Ureter (tissue), 1 donor: Measurements from ENCODE around the gene SLCO2A1. TPM values are rescaled to one million over a fixed set of nuclear protein-coding genes. Genes with fewer than 3 reads are reported as not detected.

Experiments used
- DNase-seq: peaks from one replicate; pipeline ENCODE4 v3.0.0-alpha.2; 2020; ENCODE audit warnings: low spot score
- total RNA-seq: library from RNA; stranded (reverse); gene quantifications from one replicate; pipeline ENCODE4 v1.2.4, GENCODE V29; 2023
- donor health status: DM: yes; HTN: yes; CAD: no.

Gene SLCO2A1
- total RNA-seq, 1 donor from 2014 or later: 89.1 TPM

DNA sequence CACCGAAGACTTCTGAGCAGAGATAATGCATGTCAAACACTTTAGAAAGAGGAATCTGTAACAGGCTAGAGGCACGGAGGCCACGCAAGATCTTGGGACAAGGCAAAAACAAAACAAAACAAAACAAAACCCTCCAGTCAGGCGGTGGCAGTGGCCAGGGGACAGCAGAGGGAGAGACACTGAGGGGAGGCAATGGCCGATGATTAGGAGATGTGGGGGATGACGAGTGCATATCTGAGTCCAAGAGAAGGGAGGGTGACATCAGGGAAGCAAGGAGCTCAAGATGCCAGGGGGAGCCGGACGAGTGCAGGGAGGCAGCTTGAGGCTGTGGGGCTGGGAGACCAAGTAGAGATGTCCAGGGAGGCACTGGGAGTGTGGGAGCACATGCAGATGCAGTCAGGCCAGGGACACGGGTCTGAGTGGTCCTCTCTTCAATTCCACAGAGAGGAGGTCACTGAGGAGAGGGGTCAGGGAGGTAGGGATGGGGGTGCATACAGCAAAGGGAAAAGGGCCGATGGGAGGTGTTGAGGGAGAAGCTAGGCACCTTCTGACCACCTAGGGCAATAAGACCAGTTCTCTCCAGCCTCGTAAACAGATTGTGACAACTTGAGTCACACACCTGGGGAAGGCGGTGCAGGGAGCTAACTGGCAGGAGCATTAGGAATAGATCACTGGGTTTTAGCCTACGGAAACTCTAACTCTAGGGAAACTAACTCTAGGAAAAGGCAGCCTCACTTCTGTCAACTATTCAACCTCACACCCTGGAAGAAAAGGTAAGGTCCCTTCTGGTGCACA, 29.6 kb downstream of the SLCO2A1 start:
- no peak for DNase-seq

DNA sequence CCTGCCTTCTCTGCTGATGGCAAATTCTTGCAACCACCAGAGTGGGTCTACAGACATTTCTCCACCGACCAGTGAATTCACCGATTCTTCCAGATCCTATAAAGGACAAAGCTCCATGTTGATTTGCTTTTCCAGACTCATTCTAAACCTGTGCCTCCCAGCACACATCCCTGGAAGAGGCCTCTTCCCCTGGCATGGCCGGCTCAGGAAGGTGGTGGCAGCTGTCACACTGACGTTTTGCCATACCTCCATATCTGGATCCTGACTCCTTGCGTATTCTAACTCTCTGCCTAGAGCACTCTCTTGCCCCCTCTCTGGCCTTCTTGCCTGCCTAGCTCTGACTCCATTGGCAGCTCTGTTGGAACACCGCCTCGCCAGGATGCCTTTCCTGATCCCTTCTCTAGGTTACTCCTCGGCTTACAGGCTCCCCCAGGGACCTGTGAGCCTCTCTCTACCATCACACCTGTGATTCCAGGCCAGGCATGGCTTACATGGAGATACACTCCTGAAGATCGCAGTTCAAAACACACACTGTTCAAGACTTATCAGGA, 31.0 kb downstream of the SLCO2A1 start:
- DNase-seq: no peak

DNA sequence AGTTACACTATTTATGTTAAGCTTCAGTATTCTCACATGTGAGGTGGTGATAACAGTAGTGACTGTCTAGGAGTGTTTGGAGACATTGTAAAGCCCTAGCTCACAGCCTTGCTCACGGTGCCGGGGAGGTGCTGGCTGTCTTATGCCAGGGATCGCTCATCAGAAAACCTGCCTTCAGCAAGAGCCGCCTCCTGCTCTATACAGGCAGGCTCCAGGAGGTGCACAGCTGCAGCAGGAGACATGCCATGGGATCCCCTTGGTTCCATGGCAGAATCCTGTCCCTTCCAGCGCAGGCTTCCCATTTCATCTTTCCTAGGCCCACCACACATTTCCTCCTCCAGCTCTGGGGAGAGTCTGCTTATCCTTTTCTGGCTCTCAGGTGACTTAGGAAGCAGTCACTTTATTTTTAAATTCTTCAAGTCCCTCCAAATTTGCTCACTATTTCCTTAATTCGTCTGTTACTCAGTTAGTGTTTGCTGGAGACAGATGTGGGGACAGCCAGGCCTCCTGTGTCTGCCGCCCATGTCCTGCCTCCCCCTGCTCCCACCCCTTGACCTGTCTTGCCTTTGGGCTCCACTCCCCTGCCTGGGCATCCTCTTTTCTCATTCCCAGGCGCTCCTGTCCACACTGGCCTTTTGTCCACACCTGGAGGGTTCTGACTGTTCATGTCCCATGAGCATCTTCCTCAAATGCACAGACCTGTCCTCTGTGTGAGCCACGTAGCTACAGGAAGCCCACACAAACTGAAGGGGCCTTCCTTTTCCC, 31.7 kb downstream of the SLCO2A1 start:
- DNase-seq: no peak

DNA sequence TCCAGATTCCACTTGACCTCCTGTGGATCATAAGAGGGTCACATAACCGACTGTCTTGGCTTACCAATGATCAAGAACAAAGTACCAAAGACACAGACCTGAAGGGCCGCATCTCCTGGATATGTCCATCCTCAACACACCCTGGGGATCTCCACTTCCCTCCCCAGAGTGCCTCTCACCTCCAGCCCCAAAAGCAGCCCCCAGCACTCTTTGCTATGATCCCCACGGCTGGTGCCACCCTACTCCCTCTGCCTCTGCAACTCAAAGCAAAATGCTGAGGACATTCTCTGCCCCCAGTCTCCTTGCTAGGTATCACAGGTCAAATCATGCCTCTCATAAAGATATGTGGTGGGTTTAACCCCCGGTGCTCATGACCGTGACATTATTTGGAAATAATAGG, 32.7 kb downstream of the SLCO2A1 start:
- no peak for DNase-seq

DNA sequence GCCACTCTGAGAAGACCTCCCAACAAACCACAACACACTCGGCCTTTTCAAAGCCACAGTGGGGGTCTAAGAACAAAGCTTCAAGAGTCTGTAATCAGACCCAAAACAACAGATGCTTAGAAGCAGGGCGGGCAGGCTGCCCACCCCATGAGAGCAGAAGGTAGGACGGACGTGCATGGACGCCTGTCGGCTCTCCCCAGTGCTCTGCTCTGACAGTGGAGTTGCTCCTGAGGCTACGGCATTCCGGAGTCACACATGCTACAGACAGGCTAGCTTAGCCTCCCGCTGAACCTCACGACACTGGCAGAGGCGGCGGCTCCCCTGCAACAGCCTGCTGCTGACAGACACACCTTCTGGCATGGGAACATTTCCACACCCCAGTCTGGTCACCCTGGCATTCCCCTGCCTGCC, 33.5 kb downstream of the SLCO2A1 start:
- DNase-seq: no peak

DNA sequence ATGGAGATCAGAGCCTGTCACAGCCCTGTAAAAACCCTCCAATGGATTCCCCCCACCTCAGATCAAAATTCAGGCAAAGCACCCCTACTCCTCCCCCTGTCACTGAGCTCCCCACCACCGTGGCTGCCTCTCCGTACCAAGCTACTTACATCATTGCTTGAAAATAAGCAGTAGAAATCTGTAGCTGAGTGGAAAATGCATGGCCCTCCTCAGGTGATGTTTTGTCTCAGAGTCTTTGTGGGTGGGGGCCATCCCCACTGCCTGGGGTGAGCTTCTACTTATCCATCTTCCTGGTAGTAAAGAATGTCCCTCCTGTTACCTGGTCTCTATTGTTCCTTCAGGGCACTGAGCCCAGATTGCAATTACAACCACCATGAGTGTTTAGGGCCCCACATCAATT, 34.5 kb downstream of the SLCO2A1 start:
- DNase-seq: no peak

DNA sequence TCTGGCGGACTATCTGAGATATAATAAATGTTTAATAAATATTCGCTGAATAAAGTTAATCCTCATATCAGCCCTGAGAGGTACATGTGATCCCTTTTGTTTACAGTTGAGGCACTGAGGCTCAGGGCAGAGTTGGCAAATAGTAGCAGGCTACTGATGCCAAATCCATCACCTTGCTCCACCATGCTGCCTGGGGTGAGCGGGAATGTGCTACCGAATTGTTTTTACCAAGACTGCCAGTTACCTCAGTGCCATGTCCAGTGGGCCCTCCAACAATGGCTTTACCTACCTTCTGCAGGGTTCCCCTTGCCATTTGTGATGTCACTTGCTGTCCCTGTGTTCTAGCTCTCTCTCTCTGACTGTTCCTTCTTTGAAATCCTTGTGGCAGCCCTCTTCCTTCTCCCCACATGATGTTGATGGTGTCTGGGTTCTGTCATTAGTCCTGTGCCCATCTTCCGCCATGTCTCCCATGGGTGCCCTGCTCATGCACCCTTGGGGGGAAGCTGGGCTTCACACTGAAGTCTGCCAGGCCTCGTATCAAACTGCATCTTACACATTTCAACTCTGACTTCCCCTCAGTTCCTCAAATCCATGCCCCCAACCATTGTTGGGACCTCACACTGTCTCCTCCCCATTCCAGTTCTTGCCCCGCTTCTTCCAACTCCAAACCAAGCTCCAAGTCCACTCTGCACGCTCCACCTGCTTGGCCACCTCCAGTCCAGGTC, 35.4 kb downstream of the SLCO2A1 start:
- no peak for DNase-seq

DNA sequence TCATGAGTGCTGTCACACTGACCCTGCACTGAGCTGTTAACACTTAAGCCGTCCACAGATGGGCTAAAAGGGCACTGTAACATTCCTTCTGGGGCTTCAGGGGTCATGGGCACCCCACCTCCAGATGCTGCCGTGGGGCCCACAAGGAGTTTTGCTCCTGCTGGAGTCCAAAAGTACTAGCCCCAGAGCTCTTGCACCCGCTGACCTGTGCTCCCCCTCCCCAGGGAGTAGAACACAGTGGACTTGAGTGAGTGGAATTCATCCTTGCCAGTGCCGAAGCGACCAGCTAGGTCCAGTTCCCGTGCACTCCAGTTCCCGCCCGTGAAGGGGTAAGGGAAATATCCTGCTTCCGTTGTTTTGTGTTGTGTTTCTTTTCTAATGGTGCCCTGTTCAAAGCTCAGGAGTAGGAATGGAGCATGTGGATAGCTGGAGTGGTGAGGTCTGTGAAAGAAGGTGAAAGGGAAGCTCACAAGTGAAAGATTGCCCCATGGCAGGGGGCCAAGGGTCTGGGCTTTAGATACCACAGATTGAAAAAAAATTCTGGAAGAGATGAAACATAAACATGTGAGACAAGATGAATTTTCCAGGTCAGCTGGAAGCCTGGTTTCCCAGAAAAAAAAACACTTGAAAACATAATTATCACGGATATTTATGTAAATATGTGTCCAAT, 36.6 kb downstream of the SLCO2A1 start:
- no peak for DNase-seq

DNA sequence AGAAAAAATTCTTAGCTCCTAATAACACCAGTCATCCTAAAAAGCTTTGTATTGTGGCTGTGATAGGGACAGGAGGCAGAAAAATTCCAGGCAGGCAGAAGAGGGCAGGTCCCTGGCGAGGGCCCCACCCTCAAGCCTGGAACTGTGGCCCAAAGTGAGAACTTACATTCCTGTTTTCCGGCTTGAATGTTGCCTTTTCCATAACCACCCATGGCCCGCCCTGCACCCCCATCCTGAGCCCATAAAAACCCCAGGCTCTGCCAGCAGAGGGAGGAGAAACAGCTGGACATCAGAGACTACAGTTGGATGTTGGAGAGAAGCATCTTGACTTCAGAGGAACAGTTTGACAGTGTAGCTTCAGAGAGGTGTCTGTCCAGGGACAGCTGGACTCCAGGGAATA, 37.3 kb downstream of the SLCO2A1 start:
- DNase-seq: no peak

DNA sequence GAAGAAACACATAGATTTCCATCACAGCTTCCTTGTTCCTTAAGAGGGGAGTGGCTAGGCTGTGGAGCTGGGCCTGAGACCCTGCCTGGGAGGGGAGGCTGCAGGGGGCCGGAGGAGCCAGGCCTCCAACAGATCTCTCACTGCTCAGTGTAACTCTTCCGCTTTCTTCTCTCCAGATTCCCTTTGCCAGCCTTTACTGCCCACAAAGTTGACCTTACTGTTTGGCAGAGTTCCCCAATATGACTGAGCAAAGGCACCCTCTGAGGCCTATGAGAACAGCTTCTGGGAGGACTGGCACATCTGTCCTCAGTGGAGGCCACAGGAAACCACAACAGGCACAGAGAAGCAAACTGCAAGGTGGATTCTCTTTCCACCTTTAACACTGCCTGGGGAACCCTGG, 38.1 kb downstream of the SLCO2A1 start:
- DNase-seq: no peak

DNA sequence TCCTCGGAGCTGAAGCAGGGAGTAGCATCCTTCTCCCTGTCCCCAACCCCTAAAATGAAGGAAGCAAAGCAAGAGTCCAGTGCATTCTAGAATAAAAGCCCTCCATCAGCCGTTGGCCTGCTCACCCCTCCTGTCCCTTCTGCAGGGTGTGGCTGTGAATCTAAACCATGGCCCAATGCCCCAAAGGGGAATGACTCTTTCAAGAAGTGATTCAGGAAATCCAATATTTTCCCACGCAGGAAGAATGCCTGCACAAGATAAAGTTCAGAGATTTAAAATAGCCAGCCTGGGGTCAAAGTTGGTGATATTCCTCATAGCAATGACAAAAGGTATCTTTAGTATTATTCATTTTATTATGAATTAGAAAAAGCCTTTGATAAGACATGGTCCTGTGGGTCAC, 38.5 kb downstream of the SLCO2A1 start:
- no peak for DNase-seq

DNA sequence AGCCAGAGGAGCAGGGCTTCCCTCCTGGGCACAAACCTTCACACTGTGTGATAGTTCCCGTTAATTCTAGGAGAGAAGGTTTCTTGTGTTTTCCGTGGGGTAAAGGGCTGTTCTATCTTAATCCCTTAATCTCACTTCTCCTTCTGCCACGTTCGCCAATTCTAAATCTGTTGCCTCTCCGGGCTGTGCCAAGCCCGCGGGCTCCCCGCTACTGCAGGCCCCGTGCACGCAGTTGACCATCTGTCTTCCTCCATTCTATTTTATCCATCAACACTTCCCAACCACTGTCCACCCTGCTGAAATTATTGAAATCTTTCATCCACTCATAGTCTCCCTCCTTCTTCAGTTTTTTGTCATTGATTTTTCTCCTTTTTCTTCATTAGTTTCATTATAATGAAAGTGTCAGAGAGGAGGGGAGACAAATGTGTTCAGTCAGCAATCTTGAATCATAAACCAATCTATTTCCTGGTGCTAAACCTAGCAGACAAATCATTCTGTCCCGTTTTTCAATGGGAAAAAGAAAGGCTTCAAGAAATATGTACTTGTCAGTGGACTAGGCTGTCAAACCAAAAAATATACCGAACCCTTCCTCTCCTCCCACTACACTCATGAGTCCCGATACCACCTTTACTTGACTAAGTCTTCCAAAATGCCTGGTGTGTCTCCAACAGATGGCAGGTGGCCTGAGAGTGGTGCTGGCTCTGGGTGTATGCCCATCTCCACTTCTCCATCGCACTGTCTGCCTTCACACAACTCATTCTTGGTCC, 39.6 kb downstream of the SLCO2A1 start:
- no peak for DNase-seq

DNA sequence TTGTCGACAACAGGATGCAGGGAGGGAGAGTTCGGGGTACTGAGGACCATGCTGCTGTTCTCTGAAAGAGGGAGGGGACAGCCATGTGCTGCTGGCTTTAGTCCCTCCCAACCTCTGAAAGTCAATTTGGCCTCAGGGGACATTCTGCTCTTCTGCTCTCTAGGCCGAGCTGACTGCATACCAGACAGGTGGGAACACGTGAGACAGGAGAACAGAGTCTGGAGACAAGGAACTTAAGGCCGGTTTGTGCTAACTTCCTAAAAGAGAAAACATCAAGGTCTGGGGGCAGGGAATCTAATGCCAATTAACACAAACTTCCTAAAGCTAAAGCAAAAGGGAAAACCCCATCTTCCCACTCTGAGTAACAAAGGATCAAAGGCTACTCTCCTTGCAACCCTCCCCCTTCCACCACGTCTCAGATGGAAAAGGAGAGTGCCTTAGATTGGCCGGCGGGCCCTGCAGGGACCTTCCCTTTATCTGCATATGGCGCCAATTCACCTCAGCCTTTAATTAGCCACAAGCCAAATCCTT, 41.0 kb downstream of the SLCO2A1 start:
- DNase-seq: no peak

DNA sequence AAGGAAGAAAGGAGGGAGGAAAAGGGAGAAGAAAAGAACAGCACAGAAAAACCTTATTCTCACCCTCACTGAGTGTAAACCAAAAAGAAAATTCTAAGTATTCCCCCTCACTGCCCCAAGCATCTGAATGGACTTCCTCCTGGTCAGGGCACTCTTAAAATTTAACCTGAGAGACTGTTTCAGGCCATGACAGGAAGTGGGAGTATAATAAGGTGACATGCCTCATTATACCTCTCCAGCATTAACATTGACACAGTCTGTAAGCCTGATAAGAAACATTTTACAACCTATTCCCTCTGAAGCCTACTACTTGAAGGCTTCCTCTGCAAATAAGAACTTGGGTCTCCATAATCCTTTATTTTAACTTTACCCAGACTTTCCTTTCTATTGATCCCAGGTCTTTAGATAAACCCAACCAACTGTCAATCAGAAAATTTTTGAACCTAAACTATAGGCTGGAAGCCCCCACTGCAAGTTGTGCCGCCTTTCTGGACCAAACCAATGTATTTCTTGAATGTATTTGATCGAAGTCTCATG, 41.7 kb downstream of the SLCO2A1 start:
- DNase-seq: no peak

DNA sequence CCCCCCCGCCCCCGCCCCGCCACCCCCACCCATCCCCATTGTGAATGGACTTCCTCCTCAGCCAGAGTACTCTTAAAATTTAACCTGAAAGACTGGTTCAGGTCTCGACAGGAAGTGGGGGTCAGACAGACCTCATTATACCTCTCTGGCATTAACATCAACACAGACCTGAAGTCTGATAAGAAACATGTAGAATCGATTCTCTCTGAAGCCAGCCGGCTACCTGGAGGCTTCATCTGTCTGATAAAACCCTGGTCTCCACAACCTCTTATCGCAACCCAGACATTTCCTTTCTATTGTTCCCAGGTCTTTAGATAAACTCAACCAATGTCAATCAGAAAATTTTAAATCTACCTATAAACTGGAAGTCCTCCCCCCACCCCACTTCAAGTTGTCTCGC, 42.6 kb downstream of the SLCO2A1 start:
- DNase-seq: no peak

DNA sequence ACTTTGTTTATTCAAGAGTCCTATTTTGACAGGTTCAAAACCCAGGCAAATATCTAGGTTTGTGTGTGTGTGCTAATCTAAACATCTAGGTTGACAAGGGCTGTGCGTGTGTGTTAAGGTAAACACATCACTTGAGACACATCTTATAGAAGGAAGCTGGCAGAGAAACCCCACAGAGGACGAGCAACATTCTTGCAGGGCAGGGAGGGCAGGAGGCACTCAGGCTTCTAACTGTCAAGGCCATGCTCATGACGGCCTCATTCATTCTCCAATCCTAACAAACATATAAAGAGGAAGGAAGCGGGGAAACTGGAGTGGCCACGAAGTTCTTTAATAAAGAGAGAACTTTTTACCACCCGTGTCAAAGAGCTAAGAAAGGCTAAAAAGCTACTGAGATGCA, 43.4 kb downstream of the SLCO2A1 start:
- DNase-seq: no peak

DNA sequence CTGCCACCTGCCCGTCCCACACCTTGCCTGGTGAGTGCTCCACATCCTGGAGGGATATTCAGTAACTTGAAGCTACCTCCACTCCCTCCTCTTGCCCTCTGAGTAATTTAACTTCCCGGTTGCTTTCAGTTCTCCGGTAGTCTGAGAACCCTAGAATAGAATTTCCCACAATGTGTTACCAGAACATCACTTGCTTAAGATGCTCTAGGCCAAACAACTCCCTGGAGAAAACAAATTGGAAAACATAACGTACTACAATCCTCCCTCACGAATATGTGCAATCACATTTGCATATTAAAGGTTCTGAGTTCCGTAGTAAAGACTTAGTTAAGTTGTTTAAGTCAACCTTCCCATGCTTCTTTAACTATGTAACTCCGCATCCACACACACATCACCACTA, 44.8 kb downstream of the SLCO2A1 start:
- DNase-seq: no peak

DNA sequence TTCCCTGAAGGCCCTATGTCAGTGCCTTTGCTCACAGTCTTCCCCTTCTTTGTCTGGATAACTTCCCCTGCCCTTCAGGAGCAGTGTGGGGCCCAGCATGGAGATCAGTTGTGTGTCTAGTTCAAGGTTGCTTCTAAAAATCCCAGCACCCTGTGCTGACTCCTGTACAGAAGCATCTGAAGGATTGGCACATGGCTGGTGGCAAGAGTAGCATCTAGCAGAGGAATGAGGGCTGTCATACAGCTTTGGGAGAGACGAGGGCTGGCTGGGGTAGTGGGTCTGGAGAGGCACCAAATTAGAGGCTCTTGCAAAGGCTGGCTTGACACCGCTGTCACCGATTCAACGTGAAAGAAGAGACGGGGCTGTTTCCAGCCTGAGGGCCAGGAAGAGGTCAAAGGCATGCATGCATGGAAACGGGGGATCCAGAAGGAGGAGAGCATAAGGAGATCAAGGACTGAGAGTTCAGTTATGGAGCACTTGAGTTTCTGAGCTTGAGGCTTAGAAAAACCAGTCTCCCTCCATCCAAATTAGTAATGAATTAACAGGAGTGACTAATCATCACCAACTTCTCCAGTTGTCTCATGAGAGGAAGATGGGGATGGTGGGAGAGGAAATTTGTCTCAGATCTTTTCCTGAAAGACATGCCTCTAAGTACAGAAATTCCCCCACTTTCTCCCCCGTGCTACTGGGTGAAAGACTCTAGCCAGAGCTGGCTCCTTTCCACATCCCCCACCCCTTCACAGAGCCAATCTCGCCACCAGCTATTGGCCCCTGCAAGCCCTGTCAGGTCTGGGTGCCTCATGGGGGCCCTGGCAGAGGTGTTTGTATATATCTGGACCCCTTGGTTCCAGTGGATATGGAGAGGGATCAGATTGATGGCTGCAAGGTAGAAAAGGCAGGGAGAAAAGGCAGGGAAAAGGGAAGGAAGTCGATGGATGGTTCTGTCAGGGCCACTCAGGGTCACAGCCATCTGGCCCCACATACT, 45.9 kb downstream of the SLCO2A1 start:
- DNase-seq: no peak

DNA sequence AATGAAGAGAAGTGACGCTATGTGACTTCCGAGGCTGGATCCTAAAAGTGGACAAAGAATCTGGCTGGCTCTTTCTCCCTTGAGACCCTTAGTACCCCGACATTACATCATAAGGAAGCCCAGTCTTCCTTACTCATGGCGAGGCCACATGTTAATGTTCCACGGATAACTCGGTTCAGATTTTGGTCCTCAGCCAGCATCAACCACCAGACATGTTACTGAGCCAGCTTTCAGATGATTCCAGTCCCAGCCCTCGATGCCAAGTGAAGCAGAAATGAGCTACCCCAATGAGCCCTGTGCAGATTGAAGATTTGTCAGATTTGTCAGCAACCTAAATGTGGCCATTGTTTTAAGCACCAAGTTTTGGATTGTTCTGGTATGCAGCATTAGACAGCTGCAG, 46.6 kb downstream of the SLCO2A1 start:
- DNase-seq: no peak
